ENCODE data around the gene ANKRD36B.
"Not testable (repeated sequence)": the region's sequence is repeated elsewhere in the genome, so short reads cannot be mapped to it uniquely, and the experiment has no call there.

Gene ANKRD36B

GRCh38 chr2:97549058-97549457 is 40.6 kb downstream of the ANKRD36B start:
- DNase-seq (ENCODE audit: low read depth), result not testable (repeated sequence)

- not testable (repeated sequence) for DNase-seq (ENCODE audit: low read depth)
These were observed 41.1 kb downstream of the ANKRD36B start for GRCh38 chr2:97548536-97548935.

GRCh38 chr2:97546711-97547110 is 43.0 kb downstream of the ANKRD36B start:
- DNase-seq (ENCODE audit: low read depth), result no peak

GRCh38 chr2:97544911-97545310 is 44.8 kb downstream of the ANKRD36B start:
- not testable (repeated sequence) for DNase-seq (ENCODE audit: low read depth)

- DNase-seq (ENCODE audit: low read depth), result not testable (repeated sequence)
These were observed 63.8 kb downstream of the ANKRD36B start for GRCh38 chr2:97525904-97526303.

- DNase-seq (ENCODE audit: low read depth), result not testable (repeated sequence)
These were observed 65.9 kb downstream of the ANKRD36B start for GRCh38 chr2:97523816-97524215.

GRCh38 chr2:97522916-97523555 is 66.6 kb downstream of the ANKRD36B start:
- not testable (repeated sequence) for DNase-seq (ENCODE audit: low read depth)

GRCh38 chr2:97495651-97496050 is 94.0 kb downstream of the ANKRD36B start:
- DNase-seq (ENCODE audit: low read depth), result not testable (repeated sequence)

GRCh38 chr2:97490141-97490540 is 99.5 kb downstream of the ANKRD36B start:
- DNase-seq (ENCODE audit: low read depth), result peak; percentile 0

All from activated gamma-delta T cell treated with anti-CD3 and anti-CD28 coated beads, Interleukin-2, amount 50 U/mL, for 16 hours (primary cell).